GM18517 (cell line): Measurements from ENCODE around the gene ELK4.
"Not testable (repeated sequence)": the region's sequence is repeated elsewhere in the genome, so short reads cannot be mapped to it uniquely, and the experiment has no call there.

Experiments used
- ATAC-seq: cut with Tn5 transposase; IDR thresholded peaks from one replicate; pipeline ENCODE4 v1.9.1; 2021; ENCODE audit warnings: mild to moderate bottlenecking, moderate library complexity; ENCODE audit not compliant: unreplicated experiment

Gene ELK4

GRCh38 chr1:205664399-205665017, 32.7 kb upstream of the ELK4 start:
- ATAC-seq: no peak

DNA sequence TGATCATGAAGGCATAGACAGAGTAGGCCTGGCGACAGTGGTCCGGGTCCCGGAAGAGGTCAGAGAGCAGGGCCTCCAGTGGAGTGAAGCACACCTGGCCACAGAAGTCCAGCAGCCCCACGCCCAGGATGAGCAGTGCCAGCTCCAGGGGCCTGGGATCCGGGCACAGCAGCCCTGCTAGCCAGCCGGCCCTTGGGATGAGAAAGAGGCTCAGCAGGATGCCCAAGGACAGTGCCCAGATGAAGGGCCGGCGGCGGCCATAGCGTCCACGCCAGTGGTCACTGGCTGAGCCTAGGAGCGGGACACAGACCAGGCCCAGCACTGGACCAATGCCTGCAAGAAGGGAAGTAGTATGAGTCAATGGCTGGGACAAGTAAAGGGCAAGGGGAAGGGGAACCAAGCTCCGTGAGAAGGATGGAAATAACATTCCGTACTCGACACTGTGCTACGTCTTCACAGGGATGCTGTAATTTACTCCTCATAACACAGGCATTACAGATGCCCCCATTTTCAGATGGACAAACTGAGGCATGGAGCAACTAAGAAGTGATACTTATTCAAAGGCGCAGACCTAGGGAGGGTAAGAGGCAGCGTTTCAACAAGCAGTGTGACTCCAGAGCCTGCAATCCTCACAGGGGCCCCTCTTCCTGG, 31.6 kb upstream of the ELK4 start:
- ATAC-seq: no peak

- no peak for ATAC-seq
Measured at GRCh38 chr1:205662791-205663190, 31.0 kb upstream of the ELK4 start.

- ATAC-seq: no peak
Measured at GRCh38 chr1:205662135-205662738, 30.4 kb upstream of the ELK4 start.

DNA sequence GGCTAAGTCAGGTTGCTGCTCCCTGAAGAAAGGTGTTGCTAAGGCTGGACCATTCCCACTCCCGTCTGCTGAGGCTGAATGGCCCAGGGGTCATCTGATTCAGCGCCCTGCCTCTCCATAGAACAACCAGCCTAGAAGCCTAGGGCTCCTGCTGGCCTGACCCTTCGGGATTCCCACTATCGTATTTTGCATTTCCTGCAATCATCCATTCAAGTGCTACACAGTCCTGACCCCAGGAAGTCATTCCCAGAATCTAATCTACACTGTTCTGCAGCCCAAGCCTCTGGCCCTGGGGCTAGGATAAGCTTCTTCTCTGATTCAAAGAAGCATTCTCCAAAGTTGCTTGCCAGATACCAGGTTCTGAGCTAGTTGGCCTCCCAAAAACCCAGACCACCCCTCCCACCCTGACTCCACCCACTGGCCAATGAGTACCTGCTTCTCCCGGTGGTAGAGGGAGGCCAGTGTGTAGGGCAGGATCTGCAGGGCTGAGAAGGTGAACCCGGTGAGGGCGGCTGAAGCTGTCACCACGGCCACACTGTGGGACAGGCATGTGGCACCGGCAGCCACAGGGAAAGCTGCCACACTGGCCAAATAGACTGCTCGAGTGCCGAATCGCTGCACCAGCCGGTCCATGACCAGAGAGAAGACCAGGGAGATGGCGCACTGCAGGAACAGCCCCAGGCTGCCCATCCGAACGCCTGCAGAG, 29.8 kb upstream of the ELK4 start:
- ATAC-seq: no peak

- ATAC-seq: no peak
Measured at GRCh38 chr1:205660361-205660760, 28.6 kb upstream of the ELK4 start.

DNA sequence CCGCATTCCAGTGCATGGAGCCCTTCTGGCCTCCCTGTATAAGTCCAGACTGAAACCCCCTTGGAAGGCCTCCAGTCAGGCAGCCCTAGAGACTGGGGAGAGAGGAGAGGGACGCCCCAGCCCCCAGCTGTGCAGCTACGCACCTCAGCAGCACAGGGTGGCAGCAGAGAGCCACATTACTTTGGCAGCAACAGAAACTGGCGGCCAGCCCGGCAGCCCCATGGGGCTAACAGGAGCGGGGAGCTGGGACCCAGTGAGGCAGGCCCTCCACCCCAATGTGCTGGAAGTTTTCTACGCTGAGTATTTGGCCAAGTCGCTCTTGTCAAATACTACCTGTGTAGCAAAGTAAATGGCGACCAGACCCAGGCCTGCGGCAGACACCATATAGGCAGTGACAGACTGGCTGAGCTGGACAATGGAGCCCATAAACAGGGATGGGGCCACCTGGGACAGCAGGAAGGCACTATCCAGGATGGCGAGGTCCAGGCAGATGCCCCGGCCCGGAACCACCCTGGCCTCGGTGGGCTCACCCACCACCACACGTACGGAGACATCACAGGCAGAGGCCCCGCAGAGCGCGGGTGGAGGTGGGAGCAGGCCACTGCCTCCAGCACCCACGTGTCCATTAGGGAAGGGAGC, 27.3 kb upstream of the ELK4 start:
- peak; percentile 63 for ATAC-seq

DNA sequence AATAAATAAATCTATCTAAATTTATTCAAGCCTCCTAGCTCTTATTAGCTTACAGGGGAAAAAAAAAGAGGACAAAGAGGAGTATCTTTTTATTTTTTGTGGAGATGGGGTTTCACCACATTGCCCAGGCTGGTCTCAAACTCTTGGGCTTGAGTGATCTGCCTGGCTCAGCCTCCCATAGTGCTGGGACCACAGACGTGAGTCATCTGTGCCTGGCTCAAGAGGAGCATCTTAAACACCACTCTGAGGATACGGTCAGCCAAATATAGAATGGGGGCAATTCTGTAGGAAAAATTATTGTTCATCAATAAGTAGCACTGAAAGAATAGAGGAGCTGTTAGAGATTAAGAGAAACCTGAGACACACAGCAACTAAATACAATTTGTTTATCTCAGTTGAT, 24.4 kb upstream of the ELK4 start:
- ATAC-seq: no peak

- no peak for ATAC-seq
Measured at GRCh38 chr1:205652984-205653383, 21.2 kb upstream of the ELK4 start.

- ATAC-seq: no peak
Measured at GRCh38 chr1:205650241-205650640, 18.4 kb upstream of the ELK4 start.

DNA sequence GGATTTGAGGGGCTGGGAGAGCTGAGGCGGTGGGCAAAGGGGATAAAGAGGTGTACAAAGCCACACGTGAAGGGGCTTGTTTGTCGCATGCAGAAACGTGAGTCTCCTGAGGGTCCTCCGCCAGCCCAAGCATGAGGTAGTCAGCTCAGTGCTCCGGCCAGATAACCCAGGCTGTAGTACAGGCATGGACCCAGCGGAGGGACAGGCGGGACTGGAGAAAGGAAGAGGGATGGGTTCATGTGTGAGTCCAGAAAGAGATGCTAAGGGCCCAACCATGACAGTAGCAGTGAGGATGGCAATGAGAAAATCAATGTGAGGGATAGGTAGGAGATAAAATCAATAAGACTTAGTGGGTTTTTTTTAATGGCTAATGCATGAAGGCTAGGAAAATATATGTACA, 13.7 kb upstream of the ELK4 start:
- ATAC-seq: no peak

DNA sequence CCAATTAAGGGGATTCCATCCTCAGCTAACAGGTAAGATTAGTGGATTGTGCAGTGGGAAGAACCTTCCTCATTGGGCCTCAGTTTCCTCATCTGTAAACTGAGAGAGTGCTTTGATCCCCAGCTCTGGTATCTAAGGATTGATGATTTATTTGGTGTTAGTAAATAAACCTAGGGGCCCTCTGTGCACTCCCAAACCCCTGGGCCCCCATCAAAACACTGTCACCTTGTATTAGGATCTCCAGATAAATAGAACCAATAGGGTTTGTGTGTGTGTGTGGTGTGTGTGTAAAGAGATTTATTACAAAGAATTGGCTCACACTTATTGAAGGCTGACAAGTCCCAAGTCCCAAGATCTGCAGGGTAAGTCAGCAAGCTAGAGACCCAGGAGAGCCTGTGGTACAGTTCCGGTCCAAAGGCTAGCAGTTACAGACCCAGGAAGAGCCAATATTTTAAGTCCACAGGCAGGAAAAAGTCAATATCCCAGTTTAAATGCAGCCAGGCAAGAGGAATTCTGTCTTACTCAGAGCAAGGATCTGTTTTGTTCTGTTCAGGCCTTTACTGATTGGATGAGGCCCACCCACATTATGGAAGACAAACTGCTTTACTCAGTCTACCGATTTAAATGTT, 11.0 kb upstream of the ELK4 start:
- no peak for ATAC-seq

GRCh38 chr1:205639567-205639966, 7.8 kb upstream of the ELK4 start:
- ATAC-seq: no peak

DNA sequence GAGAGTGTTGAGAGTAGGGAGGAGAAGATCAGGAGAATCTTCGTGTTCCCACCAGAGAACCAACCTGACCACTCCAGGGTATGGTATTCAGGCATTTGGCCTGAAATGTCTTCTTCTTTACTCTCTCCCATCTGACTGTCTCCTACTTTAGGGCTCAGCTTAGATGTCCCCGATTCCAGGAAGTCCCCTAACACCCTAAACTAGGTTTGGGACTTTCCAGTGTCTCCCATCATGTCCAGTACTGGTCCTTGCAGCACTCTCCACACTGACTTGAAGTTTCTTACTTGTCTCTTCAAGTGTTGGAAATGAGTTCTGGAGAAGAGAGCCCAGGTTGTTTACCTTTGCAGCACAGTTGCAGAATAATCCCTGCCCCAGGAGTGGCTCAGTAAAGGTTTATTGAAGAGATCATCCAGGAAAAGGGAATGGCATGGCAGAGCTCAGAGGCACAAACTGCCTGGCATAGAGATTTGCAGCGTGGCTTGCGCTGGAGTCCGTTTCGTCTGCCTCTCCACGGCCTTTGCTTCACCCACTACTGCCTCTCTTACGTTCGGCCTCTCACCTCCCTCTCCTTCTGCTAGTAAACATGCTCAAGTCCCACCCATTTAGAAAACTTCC, 6.2 kb upstream of the ELK4 start:
- ATAC-seq: no peak

- no peak for ATAC-seq
Measured at GRCh38 chr1:205636732-205637131, 4.9 kb upstream of the ELK4 start.

DNA sequence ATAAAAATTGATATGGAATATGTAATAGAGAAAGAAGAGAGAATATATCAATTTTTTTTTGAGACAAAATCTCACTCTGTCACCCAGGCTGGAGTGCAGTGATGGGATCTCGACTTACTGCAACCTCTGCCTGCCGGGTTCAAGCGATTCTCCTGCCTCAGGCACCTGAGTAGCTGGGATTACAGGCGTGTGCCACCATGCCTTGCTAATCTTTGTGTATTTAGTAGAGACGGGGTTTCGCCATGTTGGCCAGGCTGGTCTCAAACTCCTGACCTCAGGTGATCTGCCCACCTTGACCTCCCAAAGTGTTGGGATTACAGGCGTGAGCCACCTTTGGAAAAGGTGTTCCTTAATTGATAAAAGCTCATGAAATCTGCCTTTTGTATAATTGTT, 4.3 kb upstream of the ELK4 start:
- not testable (repeated sequence) for ATAC-seq

GRCh38 chr1:205633421-205633976, 1.7 kb upstream of the ELK4 start:
- ATAC-seq: no peak

- ATAC-seq: no peak
Measured at GRCh38 chr1:205632669-205633169, 908 bp upstream of the ELK4 start.

DNA sequence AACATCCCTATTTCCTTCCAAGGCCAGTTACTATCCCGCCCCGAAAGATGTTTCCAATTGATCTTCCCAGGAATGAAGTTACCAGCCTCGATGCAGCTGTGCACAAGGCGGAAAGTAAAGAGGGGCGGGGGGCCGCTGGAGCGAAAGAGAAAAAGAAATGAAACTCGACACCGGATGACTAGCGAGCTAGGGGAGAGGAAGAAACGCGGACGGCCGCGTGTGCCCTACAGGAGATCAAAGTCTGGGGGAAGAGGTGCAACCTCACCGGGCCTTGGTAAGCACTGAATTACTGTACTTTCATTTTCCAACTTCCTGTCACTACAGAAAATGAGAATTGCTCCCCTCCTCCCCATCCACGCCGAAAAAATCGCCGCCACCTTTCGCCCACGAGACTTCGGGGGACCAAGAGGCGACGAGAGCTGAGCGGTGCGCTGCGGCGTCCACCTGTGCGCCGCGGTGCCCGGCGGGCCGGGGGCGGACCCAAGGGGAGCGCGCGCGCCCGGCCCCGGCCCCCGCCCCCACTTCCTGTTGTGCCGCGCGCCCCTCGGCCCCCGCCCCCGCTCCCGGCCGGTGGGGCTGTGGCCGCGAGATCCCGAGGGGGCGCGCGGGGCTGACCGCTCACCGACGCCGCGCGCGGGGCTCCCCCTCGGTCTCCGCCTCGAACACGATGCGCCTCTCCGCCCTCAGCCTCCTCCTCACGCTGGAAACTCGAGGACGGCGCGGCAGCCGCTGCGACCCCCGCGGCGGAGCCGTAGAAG, 622 bp downstream of the ELK4 start:
- ATAC-seq: peak; percentile 70
